ENCODE results near the gene EIF4B. TPM values are rescaled to one million over a fixed set of nuclear protein-coding genes. Genes with fewer than 3 reads are reported as not detected.

Gene EIF4B
- total and polyA plus RNA-seq, 9 of the 15 experiments (the other 6 are each of a cell fraction or from before 2014, with no cell fraction given) = 138 to 669 (median 552) TPM

- no peaks in the 10 kb centered on the region for H3K27me3 ChIP-seq (ENCODE audit: control insufficient read depth in 2 of 2, insufficient read depth in 2 of 2, low read length in 2 of 2)
- intact Hi-C loops (cut with micrococcal nuclease) (no loop called here), in situ Hi-C loops (cut with MboI) (no loop called here)
- no TSS peak for BruUV-seq (replicated peaks)
- 90% methylated on average over 7 of the region's 7 CpGs for WGBS (ENCODE audit: insufficient coverage, low coverage, missing lambda C conversion rate)
- H4K20me1 ChIP-seq (replicated peaks; ENCODE audit: control insufficient read depth, insufficient read depth, low read length) = no peaks in the 10 kb centered on the region
- no peak overlapping the region for H3K27ac ChIP-seq (ENCODE audit: extremely low read depth, low read depth, low read length)
- H3K4me1 ChIP-seq (replicated peaks in 1 of 2; ENCODE audit: control insufficient read depth in 2 of 2, insufficient read depth in 2 of 2, low read length in 2 of 2) = peaks cover 24 to 29% of the 10 kb centered on the region in 2 experiments
- ATAC-seq (peak; percentile 39; the same call in 2 of the 3 replicates), DNase-seq (ENCODE audit: extremely low read depth in 1 of 4, low spot score in 3 of 4) (no peak), FAIRE-seq (no peak)
- no peaks in the 10 kb centered on the region for H3K9me3 ChIP-seq (replicated peaks; ENCODE audit: control insufficient read depth, insufficient read depth, low read depth, low read length)
- no peak overlapping the region for H3K4me3 ChIP-seq
- H3K4me2 ChIP-seq (ENCODE audit: insufficient read depth, low read length) = no peak overlapping the region
- H3K79me2 ChIP-seq (ENCODE audit: control insufficient read depth, insufficient read depth, low read length) = no peaks in the 10 kb centered on the region
- H3K9ac ChIP-seq (ENCODE audit: insufficient read depth in 1 of 2, low read depth in 2 of 2, low read length in 2 of 2) = peak overlapping the region in 1 of 2 experiments; percentile 22; a peak in 2 of 4 replicates
- ChIA-PET CTCF (ENCODE audit: low intra/inter-chr PET ratio) (interaction anchor here (0.5 to 1.4 kb wide), 2 partner anchors 29 to 323 kb away, joined by 3 to 6 read pairs; no protein-coding TSS in a partner anchor), POLR2A (interaction anchor here (1.5 to 1.6 kb wide), 2 partner anchors 8 to 91 kb away, joined by 4 to 6 read pairs; no protein-coding TSS in a partner anchor)
- peaks cover 16% of the 10 kb centered on the region; the same call in 2 of the 3 replicates for H3K36me3 ChIP-seq (ENCODE audit: control insufficient read depth, insufficient read depth, low read length)
- H2AFZ ChIP-seq (ENCODE audit: low read depth, low read length) = no peak overlapping the region
- H3K9me1 ChIP-seq (ENCODE audit: control insufficient read depth, insufficient read depth, low read length) = no peaks in the 10 kb centered on the region
- TF ChIP-seq SLC30A9 (CRISPR knock-in tag; IDR thresholded peaks at IDR 0.05) = no peak
- no peak for TF ChIP-seq XRCC5 (IDR thresholded peaks at IDR 0.05; ENCODE audit: low read depth, low read length)
- TF ChIP-seq CUX1 (CRISPR knock-in tag; IDR thresholded peaks at IDR 0.05) = no peak
- no peak for TF ChIP-seq POLR2AphosphoS2 (IDR thresholded peaks at IDR 0.05; ENCODE audit: low read length)
- no peak for TF ChIP-seq CSDE1 (IDR thresholded peaks at IDR 0.05)
- TF ChIP-seq E2F6 (IDR thresholded peaks at IDR 0.05; ENCODE audit: borderline replicate concordance in 1 of 2, extremely low read depth in 1 of 2, insufficient read depth in 1 of 2, insufficient read length in 1 of 2, low read depth in 1 of 2, low read length in 1 of 2, poor library complexity in 1 of 2, severe bottlenecking in 1 of 2) = no peak
- TF ChIP-seq ZFPM2 (CRISPR knock-in tag; IDR thresholded peaks at IDR 0.05) = no peak
- no peak for TF ChIP-seq DMBX1 (CRISPR knock-in tag; IDR thresholded peaks at IDR 0.05; ENCODE audit: borderline replicate concordance)
- no peak for TF ChIP-seq YY1 (IDR thresholded peaks at IDR 0.05; ENCODE audit: borderline replicate concordance in 1 of 3, control insufficient read depth in 1 of 3, extremely low read depth in 1 of 3, insufficient read depth in 3 of 3, insufficient read length in 1 of 3, insufficient replicate concordance in 2 of 3, low read depth in 1 of 3, low read length in 2 of 3)
- no peak for TF ChIP-seq HDAC2 (IDR thresholded peaks at IDR 0.05)
- TF ChIP-seq ZBTB26 (CRISPR knock-in tag; IDR thresholded peaks at IDR 0.05) = no peak
- TF ChIP-seq DNMT1 (IDR thresholded peaks at IDR 0.05) = no peak
- no peak for TF ChIP-seq EZH2 (IDR thresholded peaks at IDR 0.05; ENCODE audit: borderline replicate concordance, low read depth, low read length)
These were observed 64.7 kb downstream of the EIF4B start for GRCh38 chr12:53070877-53071492.
